ENCODE results near the gene CORIN.
A peak's percentile ranks its signal among the peaks of the same experiment; 100 is the strongest.

GRCh38 chr4:47744843-47745382 lies 93.0 kb downstream of the CORIN start:
- TF ChIP-seq ISL1 (CRISPR knock-in tag; IDR thresholded peaks at IDR 0.05) (peak; percentile 61), ZFP3 (CRISPR knock-in tag; IDR thresholded peaks at IDR 0.05) (no peak), OSR1 (CRISPR knock-in tag; IDR thresholded peaks at IDR 0.05) (no peak), GLIS3 (CRISPR knock-in tag; IDR thresholded peaks at IDR 0.05) (no peak), ZNF8 (CRISPR knock-in tag; IDR thresholded peaks at IDR 0.05) (no peak), ARNTL (CRISPR knock-in tag; IDR thresholded peaks at IDR 0.05; ENCODE audit: borderline replicate concordance, low read depth) (no peak), RARB (CRISPR knock-in tag; IDR thresholded peaks at IDR 0.05) (no peak), PATZ1 (CRISPR knock-in tag; IDR thresholded peaks at IDR 0.05; ENCODE audit: borderline replicate concordance) (no peak), CSDC2 (CRISPR knock-in tag; IDR thresholded peaks at IDR 0.05) (no peak), ESRRG (CRISPR knock-in tag; IDR thresholded peaks at IDR 0.05) (no peak), ZNF70 (CRISPR knock-in tag; IDR thresholded peaks at IDR 0.05) (no peak), POU6F1 (CRISPR knock-in tag; IDR thresholded peaks at IDR 0.05; ENCODE audit: borderline replicate concordance, low read depth) (no peak), SNAI2 (CRISPR knock-in tag; IDR thresholded peaks at IDR 0.05) (no peak)

All from SK-N-SH treated with all-trans-retinoic acid at 6 μM for 48 hours (cell line).